HepG2 (cell line): ENCODE data around the gene SZRD1. TPM values are rescaled to one million over a fixed set of nuclear protein-coding genes. Genes with fewer than 3 reads are reported as not detected.

Experiments used
- FOXO1 ChIP-seq: sonication (generic); formaldehyde crosslinking; IDR thresholded peaks from 2 replicates; pipeline ENCODE4 v1.4.0; 2020; ENCODE audit warnings: missing genetic modification reagents
- GTF3A ChIP-seq: sonication (generic); formaldehyde crosslinking; conservative IDR thresholded peaks from 2 replicates; pipeline ENCODE4 v1.4.0; 2020; ENCODE audit warnings: mild to moderate bottlenecking, missing genetic modification reagents
- HNF4G ChIP-seq, 2 experiments: sonication (generic) in 1 of 2; formaldehyde crosslinking in 1 of 2; IDR thresholded peaks; 2 replicates each; pipeline versions ENCODE4 v1.4.0 to v1.6.1; 2011 to 2020; ENCODE audit warnings: borderline replicate concordance in 2 of 2, low read depth in 2 of 2, mild to moderate bottlenecking in 2 of 2, low read length in 1 of 2, missing genetic modification reagents in 1 of 2, moderate library complexity in 1 of 2
- KLF11 ChIP-seq: IDR thresholded peaks from 2 replicates; pipeline ENCODE4 v1.6.1; 2016; ENCODE audit warnings: missing compliant biosample characterization
- RAD21 ChIP-seq: fragments of 450-650 bp; formaldehyde crosslinking; IDR thresholded peaks from 2 replicates; pipeline ENCODE4 v1.5.0; 2020; ENCODE audit warnings: mild to moderate bottlenecking
- SMAD1 ChIP-seq: sonication (generic); formaldehyde crosslinking; IDR thresholded peaks from 2 replicates; pipeline ENCODE4 v1.4.0; 2020; ENCODE audit warnings: missing genetic modification reagents, low read depth, mild to moderate bottlenecking, borderline replicate concordance
- SP1 ChIP-seq, 2 experiments: fragments of 450-650 bp in 1 of 2; sonication (generic) in 1 of 2; formaldehyde crosslinking in 1 of 2; IDR thresholded peaks; 2 replicates each; pipeline versions ENCODE4 v1.4.0 to v1.6.1; 2016 to 2020; ENCODE audit warnings: missing genetic modification reagents in 1 of 2
- ZFAT ChIP-seq: sonication (generic); formaldehyde crosslinking; conservative IDR thresholded peaks from 2 replicates; pipeline ENCODE4 v1.8.1; 2023; ENCODE audit warnings: missing genetic modification reagents, inconsistent platforms
- ZFX ChIP-seq: sonication (generic); formaldehyde crosslinking; IDR thresholded peaks from 2 replicates; pipeline ENCODE4 v1.4.0; 2020; ENCODE audit warnings: mild to moderate bottlenecking, low read depth, missing genetic modification reagents, moderate library complexity
- ZNF33B ChIP-seq: sonication (generic); formaldehyde crosslinking; IDR thresholded peaks from 2 replicates; pipeline ENCODE4 v1.5.1; 2020; ENCODE audit warnings: mild to moderate bottlenecking, missing genetic modification reagents
- ZNF432 ChIP-seq: sonication (generic); formaldehyde crosslinking; IDR thresholded peaks from 2 replicates; pipeline ENCODE4 v1.5.0; 2020; ENCODE audit warnings: missing genetic modification reagents, mild to moderate bottlenecking, borderline replicate concordance
- polyA plus RNA-seq, 8 experiments: library from polyadenylated mRNA; depleted of rRNA in 3 of 8; stranded (reverse) in 7 of 8; unstranded in 1 of 8; fragments of >200 nt; fragmentation: Illumina TruSeq in 4 of 8; extraction: Trizol in 4 of 8; gene quantifications; 2 replicates each; pipeline versions ENCODE4 v1.2.1 to v1.2.3, GENCODE V29; 2011 to 2016; ENCODE audit warnings: low read depth in 4 of 8, missing spikeins in 1 of 8, mixed read lengths in 1 of 8; ENCODE audit not compliant: insufficient read depth in 1 of 8
- total RNA-seq, 5 experiments: library from RNA; depleted of rRNA; stranded (reverse); fragments of >200 nt; fragmentation: Illumina TruSeq; extraction: Trizol; gene quantifications; 2 replicates each; pipeline ENCODE4 v1.2.3, GENCODE V29; 2016; ENCODE audit warnings: low read depth in 1 of 5
- TF ChIP-seq, protein P1 (sequence below), 2 experiments: sonication (generic) in 1 of 2; formaldehyde crosslinking in 1 of 2; IDR thresholded peaks; 2 replicates each; pipeline versions ENCODE4 v1.5.1 to v1.6.1; 2011 to 2020; ENCODE audit warnings: borderline replicate concordance in 1 of 2, low read depth in 1 of 2, low read length in 1 of 2, mild to moderate bottlenecking in 1 of 2, missing genetic modification reagents in 1 of 2, moderate library complexity in 1 of 2
- TF ChIP-seq, protein P2 (sequence below): sonication (generic); formaldehyde crosslinking; IDR thresholded peaks from 2 replicates; pipeline ENCODE4 v1.8.1; 2023; ENCODE audit warnings: missing genetic modification reagents, inconsistent platforms, borderline replicate concordance
- TF ChIP-seq, protein P3 (sequence below): sonication (generic); formaldehyde crosslinking; IDR thresholded peaks from 2 replicates; pipeline ENCODE4 v1.4.0; 2020; ENCODE audit warnings: missing genetic modification reagents
- TF ChIP-seq, protein P4 (sequence below): sonication (generic); formaldehyde crosslinking; IDR thresholded peaks from 2 replicates; pipeline ENCODE4 v1.4.0; 2020; ENCODE audit warnings: missing genetic modification reagents

The SZRD1 gene
- total and polyA plus RNA-seq, 2 of the 13 experiments (the other 11 are each of a cell fraction or from before 2014, with no cell fraction given) = 28.5 to 41.4 TPM

DNA sequence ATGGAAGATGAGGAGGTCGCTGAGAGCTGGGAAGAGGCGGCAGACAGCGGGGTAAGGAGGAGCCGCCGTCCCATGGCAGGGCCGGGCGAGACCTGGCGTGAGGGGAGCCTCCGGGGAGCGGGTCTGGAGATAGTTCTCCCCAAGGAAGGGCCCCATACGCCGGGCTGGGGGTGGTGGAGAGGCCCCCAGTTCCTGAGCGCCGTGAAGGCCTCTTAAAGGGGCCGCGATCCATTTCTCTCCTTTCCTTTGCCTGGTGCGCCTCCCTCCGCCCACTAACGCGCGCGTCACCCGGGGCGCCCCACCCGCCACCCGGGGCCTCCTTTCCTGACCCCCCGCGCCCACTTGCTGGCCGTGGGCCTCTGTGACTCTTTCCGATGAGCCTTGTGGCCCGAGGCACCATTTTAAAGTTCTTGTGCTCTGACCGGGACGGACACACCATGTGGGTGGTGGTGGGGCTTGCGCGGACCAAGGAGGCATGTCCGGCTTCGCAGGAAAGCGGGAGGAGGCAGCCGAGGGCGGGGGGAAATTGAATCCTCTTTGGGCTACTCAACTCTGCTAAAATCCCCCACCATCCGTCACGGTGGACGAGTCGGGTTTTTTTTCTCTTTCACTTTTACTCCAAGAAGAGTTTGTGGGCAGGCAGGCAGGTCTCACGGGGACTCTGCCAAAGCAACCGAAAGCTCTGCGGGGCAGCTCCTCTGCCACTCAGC is 371 bp downstream of the SZRD1 start (continued):
- TF ChIP-seq RAD21 (peak; percentile 26; the same call in 1 of the 2 replicates), KLF11 (peak; percentile 80; the same call in 1 of the 2 replicates), HNF4G (IDR thresholded peaks at IDR 0.05; ENCODE audit: borderline replicate concordance, low read depth, low read length) (no peak), HNF4G (CRISPR knock-in tag; IDR thresholded peaks at IDR 0.05; ENCODE audit: borderline replicate concordance, low read depth) (no peak), ZFX (peak; percentile 99), FOXO1 (CRISPR knock-in tag) (no peak; the same call in 1 of the 2 replicates), ZFAT (CRISPR knock-in tag) (0 out of 2 replicates have a peak, but pooled peaks have one; percentile 65), ZNF33B (CRISPR knock-in tag) (0 out of 2 replicates have a peak, but pooled peaks have one; percentile 16), SMAD1 (CRISPR knock-in tag) (no peak; the same call in 1 of the 2 replicates), SP1 (IDR thresholded peaks at IDR 0.05) (no peak), SP1 (CRISPR knock-in tag; IDR thresholded peaks at IDR 0.05) (no peak), ZNF432 (CRISPR knock-in tag) (0 out of 2 replicates have a peak, but pooled peaks have one; percentile 54), GTF3A (CRISPR knock-in tag) (no peak)
- TF ChIP-seq, protein P1, sequence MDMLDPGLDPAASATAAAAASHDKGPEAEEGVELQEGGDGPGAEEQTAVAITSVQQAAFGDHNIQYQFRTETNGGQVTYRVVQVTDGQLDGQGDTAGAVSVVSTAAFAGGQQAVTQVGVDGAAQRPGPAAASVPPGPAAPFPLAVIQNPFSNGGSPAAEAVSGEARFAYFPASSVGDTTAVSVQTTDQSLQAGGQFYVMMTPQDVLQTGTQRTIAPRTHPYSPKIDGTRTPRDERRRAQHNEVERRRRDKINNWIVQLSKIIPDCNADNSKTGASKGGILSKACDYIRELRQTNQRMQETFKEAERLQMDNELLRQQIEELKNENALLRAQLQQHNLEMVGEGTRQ (IDR thresholded peaks at IDR 0.05; ENCODE audit: low read depth, low read length) = no peak
- TF ChIP-seq, protein P1 (CRISPR knock-in tag; IDR thresholded peaks at IDR 0.05; ENCODE audit: borderline replicate concordance) = no peak
- TF ChIP-seq, protein P2, sequence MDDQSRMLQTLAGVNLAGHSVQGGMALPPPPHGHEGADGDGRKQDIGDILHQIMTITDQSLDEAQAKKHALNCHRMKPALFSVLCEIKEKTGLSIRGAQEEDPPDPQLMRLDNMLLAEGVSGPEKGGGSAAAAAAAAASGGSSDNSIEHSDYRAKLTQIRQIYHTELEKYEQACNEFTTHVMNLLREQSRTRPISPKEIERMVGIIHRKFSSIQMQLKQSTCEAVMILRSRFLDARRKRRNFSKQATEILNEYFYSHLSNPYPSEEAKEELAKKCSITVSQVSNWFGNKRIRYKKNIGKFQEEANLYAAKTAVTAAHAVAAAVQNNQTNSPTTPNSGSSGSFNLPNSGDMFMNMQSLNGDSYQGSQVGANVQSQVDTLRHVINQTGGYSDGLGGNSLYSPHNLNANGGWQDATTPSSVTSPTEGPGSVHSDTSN = 0 out of 2 replicates have a peak, but pooled peaks have one; percentile 24
- TF ChIP-seq, protein P3, sequence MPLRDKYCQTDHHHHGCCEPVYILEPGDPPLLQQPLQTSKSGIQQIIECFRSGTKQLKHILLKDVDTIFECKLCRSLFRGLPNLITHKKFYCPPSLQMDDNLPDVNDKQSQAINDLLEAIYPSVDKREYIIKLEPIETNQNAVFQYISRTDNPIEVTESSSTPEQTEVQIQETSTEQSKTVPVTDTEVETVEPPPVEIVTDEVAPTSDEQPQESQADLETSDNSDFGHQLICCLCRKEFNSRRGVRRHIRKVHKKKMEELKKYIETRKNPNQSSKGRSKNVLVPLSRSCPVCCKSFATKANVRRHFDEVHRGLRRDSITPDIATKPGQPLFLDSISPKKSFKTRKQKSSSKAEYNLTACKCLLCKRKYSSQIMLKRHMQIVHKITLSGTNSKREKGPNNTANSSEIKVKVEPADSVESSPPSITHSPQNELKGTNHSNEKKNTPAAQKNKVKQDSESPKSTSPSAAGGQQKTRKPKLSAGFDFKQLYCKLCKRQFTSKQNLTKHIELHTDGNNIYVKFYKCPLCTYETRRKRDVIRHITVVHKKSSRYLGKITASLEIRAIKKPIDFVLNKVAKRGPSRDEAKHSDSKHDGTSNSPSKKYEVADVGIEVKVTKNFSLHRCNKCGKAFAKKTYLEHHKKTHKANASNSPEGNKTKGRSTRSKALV (CRISPR knock-in tag) = peak; percentile 66
- TF ChIP-seq, protein P4, sequence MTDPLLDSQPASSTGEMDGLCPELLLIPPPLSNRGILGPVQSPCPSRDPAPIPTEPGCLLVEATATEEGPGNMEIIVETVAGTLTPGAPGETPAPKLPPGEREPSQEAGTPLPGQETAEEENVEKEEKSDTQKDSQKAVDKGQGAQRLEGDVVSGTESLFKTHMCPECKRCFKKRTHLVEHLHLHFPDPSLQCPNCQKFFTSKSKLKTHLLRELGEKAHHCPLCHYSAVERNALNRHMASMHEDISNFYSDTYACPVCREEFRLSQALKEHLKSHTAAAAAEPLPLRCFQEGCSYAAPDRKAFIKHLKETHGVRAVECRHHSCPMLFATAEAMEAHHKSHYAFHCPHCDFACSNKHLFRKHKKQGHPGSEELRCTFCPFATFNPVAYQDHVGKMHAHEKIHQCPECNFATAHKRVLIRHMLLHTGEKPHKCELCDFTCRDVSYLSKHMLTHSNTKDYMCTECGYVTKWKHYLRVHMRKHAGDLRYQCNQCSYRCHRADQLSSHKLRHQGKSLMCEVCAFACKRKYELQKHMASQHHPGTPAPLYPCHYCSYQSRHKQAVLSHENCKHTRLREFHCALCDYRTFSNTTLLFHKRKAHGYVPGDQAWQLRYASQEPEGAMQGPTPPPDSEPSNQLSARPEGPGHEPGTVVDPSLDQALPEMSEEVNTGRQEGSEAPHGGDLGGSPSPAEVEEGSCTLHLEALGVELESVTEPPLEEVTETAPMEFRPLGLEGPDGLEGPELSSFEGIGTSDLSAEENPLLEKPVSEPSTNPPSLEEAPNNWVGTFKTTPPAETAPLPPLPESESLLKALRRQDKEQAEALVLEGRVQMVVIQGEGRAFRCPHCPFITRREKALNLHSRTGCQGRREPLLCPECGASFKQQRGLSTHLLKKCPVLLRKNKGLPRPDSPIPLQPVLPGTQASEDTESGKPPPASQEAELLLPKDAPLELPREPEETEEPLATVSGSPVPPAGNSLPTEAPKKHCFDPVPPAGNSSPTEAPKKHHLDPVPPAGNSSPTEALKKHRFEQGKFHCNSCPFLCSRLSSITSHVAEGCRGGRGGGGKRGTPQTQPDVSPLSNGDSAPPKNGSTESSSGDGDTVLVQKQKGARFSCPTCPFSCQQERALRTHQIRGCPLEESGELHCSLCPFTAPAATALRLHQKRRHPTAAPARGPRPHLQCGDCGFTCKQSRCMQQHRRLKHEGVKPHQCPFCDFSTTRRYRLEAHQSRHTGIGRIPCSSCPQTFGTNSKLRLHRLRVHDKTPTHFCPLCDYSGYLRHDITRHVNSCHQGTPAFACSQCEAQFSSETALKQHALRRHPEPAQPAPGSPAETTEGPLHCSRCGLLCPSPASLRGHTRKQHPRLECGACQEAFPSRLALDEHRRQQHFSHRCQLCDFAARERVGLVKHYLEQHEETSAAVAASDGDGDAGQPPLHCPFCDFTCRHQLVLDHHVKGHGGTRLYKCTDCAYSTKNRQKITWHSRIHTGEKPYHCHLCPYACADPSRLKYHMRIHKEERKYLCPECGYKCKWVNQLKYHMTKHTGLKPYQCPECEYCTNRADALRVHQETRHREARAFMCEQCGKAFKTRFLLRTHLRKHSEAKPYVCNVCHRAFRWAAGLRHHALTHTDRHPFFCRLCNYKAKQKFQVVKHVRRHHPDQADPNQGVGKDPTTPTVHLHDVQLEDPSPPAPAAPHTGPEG (CRISPR knock-in tag) = 0 out of 2 replicates have a peak, but pooled peaks have one; percentile 35
